Endothelial cell of umbilical vein (primary cell): ENCODE results near the gene GTF2IRD1. TPM values are rescaled to one million over a fixed set of nuclear protein-coding genes. Genes with fewer than 3 reads are reported as not detected.

Experiments used
- BruUV-seq: library from RNA; stranded (reverse); fragments of 400-500 nt; replicated peaks from 2 replicates; lab custom pipeline; 2021; lab: Mats Ljungman, UMichigan
- CTCF ChIA-PET: fragments of 300-600, 350-600 bp; sonication (Branson Sonifier 250); formaldehyde crosslinking; loops from one replicate; lab custom pipeline; 2021; ENCODE audit warnings: antibody characterized with exemption, inconsistent platforms; lab: Charles Lee
- POLR2A ChIA-PET: fragments of 300-600, 350-600 bp; sonication (Branson Sonifier 250); formaldehyde crosslinking; loops from one replicate; lab custom pipeline; 2021; ENCODE audit warnings: antibody characterized with exemption, inconsistent platforms; lab: Charles Lee
- DNase-seq: peaks from one replicate; pipeline ENCODE4 v3.0.0-alpha.2; 2011; ENCODE audit warnings: low read depth, low spot score
- FAIRE-seq: peaks from 2 replicates; lab custom pipeline; 2011; peaks lifted over from hg19 to GRCh38; lab: Jason Lieb, UNC
- H2AFZ ChIP-seq: 2 replicates; pipeline ENCODE4 v1.6.0; 2012; ENCODE audit warnings: low read depth, low read length, control low read depth, inconsistent platforms
- H3K27ac ChIP-seq: 2 replicates; pipeline ENCODE4 v1.5.1; 2011; ENCODE audit warnings: low read depth, mild to moderate bottlenecking, control low read depth, low read length, moderate library complexity; ENCODE audit not compliant: insufficient read depth
- H3K27me3 ChIP-seq, 2 experiments: 2 replicates each; pipeline versions ENCODE4 v1.6.0 to v1.6.1; 2011; ENCODE audit warnings: low read length in 2 of 2, mixed read lengths in 1 of 2; ENCODE audit not compliant: control insufficient read depth in 2 of 2, insufficient read depth in 2 of 2
- H3K36me3 ChIP-seq, 2 experiments: 2 replicates in 1 of 2; 3 replicates in 1 of 2; pipeline ENCODE4 v1.5.1; 2011; ENCODE audit warnings: low read length in 2 of 2, mild to moderate bottlenecking in 1 of 2, moderate library complexity in 1 of 2; ENCODE audit not compliant: control insufficient read depth in 2 of 2, insufficient read depth in 2 of 2; ENCODE audit errors: extremely low read depth in 1 of 2
- H3K4me1 ChIP-seq: 3 replicates; pipeline ENCODE4 v1.5.1; 2011; ENCODE audit warnings: mild to moderate bottlenecking, low read length; ENCODE audit not compliant: control insufficient read depth, insufficient read depth; ENCODE audit errors: extremely low read depth
- H3K4me2 ChIP-seq: 2 replicates; pipeline ENCODE4 v1.6.1; 2011; ENCODE audit warnings: low read length, control low read depth, mixed read lengths; ENCODE audit not compliant: insufficient read depth
- H3K4me3 ChIP-seq, 3 experiments: fragments of 200-600 bp in 1 of 3; sonication (generic), shearing (Covaris generic) in 1 of 3; replicated peaks in 1 of 3; 2 replicates each; pipeline ENCODE4 v1.5.1; 2011 to 2016; ENCODE audit warnings: control low read depth in 3 of 3, low read length in 3 of 3, mild to moderate bottlenecking in 2 of 3, inconsistent platforms in 1 of 3, low read depth in 1 of 3, moderate library complexity in 1 of 3; ENCODE audit not compliant: insufficient read depth in 1 of 3
- H3K79me2 ChIP-seq: 2 replicates; pipeline ENCODE4 v1.6.0; 2012; ENCODE audit warnings: low read length, inconsistent platforms; ENCODE audit not compliant: control insufficient read depth, insufficient read depth
- H3K9ac ChIP-seq: replicated peaks from 2 replicates; pipeline ENCODE3; 2011; ENCODE audit warnings: low read length, control low read depth; ENCODE audit not compliant: insufficient read depth; ENCODE audit errors: extremely low read depth
- H3K9me1 ChIP-seq: replicated peaks from 3 replicates; pipeline ENCODE4 v1.6.0; 2011; ENCODE audit warnings: mild to moderate bottlenecking, low read length; ENCODE audit not compliant: control insufficient read depth, insufficient read depth; ENCODE audit errors: extremely low read depth
- H3K9me3 ChIP-seq: replicated peaks from 2 replicates; pipeline ENCODE4 v1.5.1; 2012; ENCODE audit warnings: low read length, inconsistent platforms; ENCODE audit not compliant: control insufficient read depth, insufficient read depth
- H4K20me1 ChIP-seq: replicated peaks from 2 replicates; pipeline ENCODE3; 2011; ENCODE audit warnings: mild to moderate bottlenecking, low read length; ENCODE audit not compliant: control insufficient read depth, insufficient read depth; ENCODE audit errors: extremely low read depth
- EZH2 ChIP-seq: IDR thresholded peaks from 2 replicates; pipeline ENCODE4 v1.6.1; 2012; ENCODE audit warnings: borderline replicate concordance, low read depth, mild to moderate bottlenecking, moderate library complexity, low read length, inconsistent platforms; ENCODE audit not compliant: severe bottlenecking
- JUN ChIP-seq: IDR thresholded peaks from 2 replicates; pipeline ENCODE4 v1.6.1; 2011; ENCODE audit warnings: borderline replicate concordance, low read depth; ENCODE audit not compliant: insufficient read length, insufficient read depth
- MYC ChIP-seq: IDR thresholded peaks from one replicate; pipeline ENCODE4 v1.6.1; 2011; ENCODE audit warnings: mild to moderate bottlenecking, low read depth, low read length
- dilution Hi-C: fragments of 300-500 bp; cut with MboI; formaldehyde crosslinking; loops from one replicate; pipeline ENCODE4 v1.15.0; 2019; ENCODE audit warnings: low sequenced_read_pairs; ENCODE audit not compliant: extremely low pct_ligation_motif_present
- intact Hi-C: fragments of 100-400 bp; cut with micrococcal nuclease; formaldehyde crosslinking; loops from one replicate; pipeline ENCODE4 v1.10.0; 2022
- polyA plus RNA-seq, 4 experiments: library from polyadenylated mRNA; depleted of rRNA in 3 of 4; stranded (reverse) in 3 of 4; unstranded in 1 of 4; fragments of >200 nt; gene quantifications; 2 replicates each; pipeline versions ENCODE4 v1.2.1 to v1.2.3, GENCODE V29; 2011 to 2012; ENCODE audit warnings: missing spikeins in 1 of 4
- total RNA-seq: library from RNA; stranded (reverse); gene quantifications from 2 replicates; pipeline ENCODE4 v1.2.3, GENCODE V29; 2021
- TF ChIP-seq, protein P1 (sequence below), 2 donors: IDR thresholded peaks; 1 replicate in 1 of 2; 2 replicates in 1 of 2; pipeline ENCODE4 v1.5.1; 2011; ENCODE audit warnings: low read length in 2 of 2, mild to moderate bottlenecking in 2 of 2, moderate library complexity in 2 of 2, control low read depth in 1 of 2, inconsistent platforms in 1 of 2, low read depth in 1 of 2; ENCODE audit not compliant: insufficient read depth in 1 of 2; ENCODE audit errors: extremely low read depth in 1 of 2

GTF2IRD1 gene
- total and polyA plus RNA-seq, 2 donors (not counting 3 experiments of a cell fraction or from before 2014, with no cell fraction given), result 14.2 to 24.2 TPM

GRCh38 chr7:74498354-74498753, 44.6 kb downstream of the GTF2IRD1 start:
- H3K9ac ChIP-seq, result no peak overlapping the region
- H3K9me1 ChIP-seq, result no peaks in the 10 kb centered on the region
- no peaks in the 10 kb centered on the region for H3K4me1 ChIP-seq
- no peaks in the 10 kb centered on the region for H3K79me2 ChIP-seq
- no peak overlapping the region for H3K27ac ChIP-seq
- H2AFZ ChIP-seq, result no peak overlapping the region
- FAIRE-seq (no peak), DNase-seq (no peak)
- H3K36me3 ChIP-seq, result peaks cover 0 to 1% of the 10 kb centered on the region in 2 experiments
- TF ChIP-seq EZH2 (no peak), JUN (no peak), MYC (no peak)
- TF ChIP-seq, protein P1, sequence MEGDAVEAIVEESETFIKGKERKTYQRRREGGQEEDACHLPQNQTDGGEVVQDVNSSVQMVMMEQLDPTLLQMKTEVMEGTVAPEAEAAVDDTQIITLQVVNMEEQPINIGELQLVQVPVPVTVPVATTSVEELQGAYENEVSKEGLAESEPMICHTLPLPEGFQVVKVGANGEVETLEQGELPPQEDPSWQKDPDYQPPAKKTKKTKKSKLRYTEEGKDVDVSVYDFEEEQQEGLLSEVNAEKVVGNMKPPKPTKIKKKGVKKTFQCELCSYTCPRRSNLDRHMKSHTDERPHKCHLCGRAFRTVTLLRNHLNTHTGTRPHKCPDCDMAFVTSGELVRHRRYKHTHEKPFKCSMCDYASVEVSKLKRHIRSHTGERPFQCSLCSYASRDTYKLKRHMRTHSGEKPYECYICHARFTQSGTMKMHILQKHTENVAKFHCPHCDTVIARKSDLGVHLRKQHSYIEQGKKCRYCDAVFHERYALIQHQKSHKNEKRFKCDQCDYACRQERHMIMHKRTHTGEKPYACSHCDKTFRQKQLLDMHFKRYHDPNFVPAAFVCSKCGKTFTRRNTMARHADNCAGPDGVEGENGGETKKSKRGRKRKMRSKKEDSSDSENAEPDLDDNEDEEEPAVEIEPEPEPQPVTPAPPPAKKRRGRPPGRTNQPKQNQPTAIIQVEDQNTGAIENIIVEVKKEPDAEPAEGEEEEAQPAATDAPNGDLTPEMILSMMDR (IDR thresholded peaks at IDR 0.05; ENCODE audit: extremely low read depth in 1 of 2, insufficient read depth in 1 of 2, low read depth in 1 of 2, low read length in 2 of 2), result no peak
- BruUV-seq, result no TSS peak
- no peaks in the 10 kb centered on the region for H3K27me3 ChIP-seq
- no peaks in the 10 kb centered on the region for H4K20me1 ChIP-seq
- dilution Hi-C loops (no loop called here), intact Hi-C loops (no loop called here)
- no peaks in the 10 kb centered on the region for H3K9me3 ChIP-seq
- ChIA-PET POLR2A (no interaction called here), CTCF (interaction anchor here (1.6 kb wide), 1 partner anchor 17 kb away, joined by 4 read pairs; no protein-coding TSS in a partner anchor)
- H3K4me2 ChIP-seq, result no peak overlapping the region
- no peak overlapping the region for H3K4me3 ChIP-seq
